Body of pancreas (tissue), 4 donors: ENCODE results near the gene ABCB6. TPM values are rescaled to one million over a fixed set of nuclear protein-coding genes. Genes with fewer than 3 reads are reported as not detected.
A peak's percentile ranks its signal among the peaks of the same experiment; 100 is the strongest.

Experiments used
- ATAC-seq: fragments of 150-250 bp; one replicate; pipeline ENCODE4 v1.9.1; 2016
- DNase-seq, 4 donors: peaks; one replicate each; pipeline ENCODE4 v3.0.0-alpha.2; 2019
- H3K27ac ChIP-seq, 4 donors: fragments of 200-600 bp; sonication (generic); 1 replicate in 3 of 4; 2 replicates in 1 of 4; pipeline versions ENCODE4 v1.5.1 to v1.6.1; 2016 to 2019; ENCODE audit warnings: mild to moderate bottlenecking in 1 of 4, mixed read lengths in 1 of 4, moderate library complexity in 1 of 4
- H3K27me3 ChIP-seq, 2 donors: fragments of 200-600 bp; sonication (generic); one replicate each; pipeline ENCODE4 v1.6.0; 2016; ENCODE audit warnings: mild to moderate bottlenecking in 1 of 2
- H3K36me3 ChIP-seq, 2 donors: fragments of 200-600 bp; sonication (generic); replicated peaks in 1 of 2; 2 replicates each; pipeline ENCODE4 v1.5.1; 2016; ENCODE audit warnings: low read depth in 2 of 2; ENCODE audit not compliant: insufficient read depth in 1 of 2
- H3K4me1 ChIP-seq: fragments of 200-600 bp; sonication (generic); one replicate; pipeline ENCODE4 v1.6.0; 2016
- H3K4me3 ChIP-seq, 2 donors: fragments of 200-600 bp; sonication (generic); 1 replicate in 1 of 2; 2 replicates in 1 of 2; pipeline ENCODE4 v1.5.1; 2016 to 2019
- H3K9me3 ChIP-seq, 3 donors: fragments of 200-600 bp; sonication (generic); 1 replicate in 2 of 3; 2 replicates in 1 of 3; pipeline ENCODE4 v1.5.1; 2016
- CTCF ChIP-seq, 7 experiments: fragments of 450-650 bp in 4 of 7; fragments of 200-600 bp in 3 of 7; sonication (generic) in 3 of 7; IDR thresholded peaks; one replicate each; pipeline ENCODE4 v1.5.1; 2016 to 2019; ENCODE audit warnings: antibody characterized with exemption in 7 of 7
- POLR2A ChIP-seq, 3 donors: fragments of 450-650 bp; IDR thresholded peaks; one replicate each; pipeline ENCODE4 v1.6.1; 2016; ENCODE audit warnings: antibody characterized with exemption in 3 of 3, mild to moderate bottlenecking in 2 of 3
- WGBS, 2 donors: methylation state at CpG; one replicate each; pipeline ENCODE4 v1.1.5; 2017; 5-methylcytosine and 5-hydroxymethylcytosine counted together
- intact Hi-C: fragments of 100-400 bp; cut with DNase I; formaldehyde crosslinking; loops from one replicate; pipeline ENCODE4 v1.15.1; 2023
- total RNA-seq, 2 donors: library from RNA; depleted of rRNA; stranded (reverse); fragments of >200 nt; gene quantifications; one replicate each; pipeline ENCODE4 v1.1.0, GENCODE V29; 2016

Gene ABCB6
- total RNA-seq, 2 donors from 2014 or later, result 10.5 to 11.7 TPM

GRCh38 chr2:219228911-219229304 lies 10.2 kb upstream of the ABCB6 start:
- H3K4me3 ChIP-seq, result peak overlapping the region; percentile 48
- no peaks in the 10 kb centered on the region for H3K9me3 ChIP-seq
- TF ChIP-seq CTCF (IDR thresholded peaks at IDR 0.05), result no peak
- TF ChIP-seq POLR2A (IDR thresholded peaks at IDR 0.05), result no peak
- intact Hi-C loops, result loop anchor here (10.0 kb wide), 1 partner anchor 54 kb away; the partner anchor contains the start of genes CNPPD1, RETREG2 and SLC23A3
- H3K27me3 ChIP-seq, result no peaks in the 10 kb centered on the region
- H3K4me1 ChIP-seq, result peaks cover 31% of the 10 kb centered on the region
- WGBS, 2 donors, result 0% methylated on average over 15 of the region's 19 CpGs; no CpG with 5 or more reads in 1 of the 2 donors
- ATAC-seq, result no peak
- no peak for DNase-seq
- H3K27ac ChIP-seq, result peak overlapping the region; percentile 80 to 96 (median 90)
- H3K36me3 ChIP-seq, result peaks cover 22 to 30% of the 10 kb centered on the region in 2 donors

- 42 to 49% methylated on average over 4 to 7 of the region's 7 CpGs for WGBS, 2 donors
- intact Hi-C loops, result loop anchor here (10.0 kb wide), 1 partner anchor 53 kb away; the partner anchor contains the start of genes CNPPD1, RETREG2 and SLC23A3
Measured at GRCh38 chr2:219228041-219228910, 9.5 kb upstream of the ABCB6 start.

GRCh38 chr2:219225350-219225749 lies 6.6 kb upstream of the ABCB6 start:
- H3K4me3 ChIP-seq, result no peak overlapping the region
- 71 to 76% methylated on average over 3 of the region's 3 CpGs for WGBS, 2 donors
- no peak overlapping the region for H3K27ac ChIP-seq
- ATAC-seq (no peak), DNase-seq (no peak)
- TF ChIP-seq POLR2A (IDR thresholded peaks at IDR 0.05) (no peak), CTCF (IDR thresholded peaks at IDR 0.05) (no peak)
- no peaks in the 10 kb centered on the region for H3K9me3 ChIP-seq
- H3K4me1 ChIP-seq, result peaks cover 19% of the 10 kb centered on the region
- H3K36me3 ChIP-seq, result peaks cover 18 to 31% of the 10 kb centered on the region in 2 donors
- no peaks in the 10 kb centered on the region for H3K27me3 ChIP-seq
- intact Hi-C loops, result loop anchor here (10.0 kb wide), 1 partner anchor 51 kb away; the partner anchor contains the start of genes CNPPD1, RETREG2 and SLC23A3

More at GRCh38 chr2:219228041-219228910, 9.5 kb upstream of the ABCB6 start:
- Histone ChIP-seq H3K4me3 (peak overlapping the region; percentile 48), H3K36me3 (peaks cover 22 to 24% of the 10 kb centered on the region in 2 donors), H3K27me3 (no peaks in the 10 kb centered on the region), H3K9me3 (no peaks in the 10 kb centered on the region), H3K4me1 (peaks cover 31% of the 10 kb centered on the region), H3K27ac (peak overlapping the region; percentile 80 to 96 (median 90))
- TF ChIP-seq POLR2A (IDR thresholded peaks at IDR 0.05) (no peak), CTCF (IDR thresholded peaks at IDR 0.05) (no peak)
- ATAC-seq (no peak), DNase-seq (no peak)

- Histone ChIP-seq H3K27ac (no peak overlapping the region), H3K4me1 (peaks cover 27% of the 10 kb centered on the region), H3K36me3 (peaks cover 18 to 31% of the 10 kb centered on the region in 2 donors), H3K4me3 (no peak overlapping the region), H3K27me3 (no peaks in the 10 kb centered on the region), H3K9me3 (no peaks in the 10 kb centered on the region)
- TF ChIP-seq POLR2A (IDR thresholded peaks at IDR 0.05), result no peak
- no peak for TF ChIP-seq CTCF (IDR thresholded peaks at IDR 0.05)
- DNase-seq, result no peak
- WGBS, 2 donors, result 87 to 91% methylated on average over 18 to 31 of the region's 31 CpGs
- intact Hi-C loops, result loop anchor here (10.0 kb wide), 1 partner anchor 49 kb away; the partner anchor contains the start of genes CNPPD1, RETREG2 and SLC23A3
- ATAC-seq, result no peak
Measured at GRCh38 chr2:219223831-219224610, 5.3 kb upstream of the ABCB6 start.
